Superior temporal gyrus (tissue), 1 donor: ENCODE data around the gene KCNT2.
"Not testable (repeated sequence)": the region's sequence is repeated elsewhere in the genome, so short reads cannot be mapped to it uniquely, and the experiment has no call there.

Source experiments
- DNase-seq: peaks from one replicate; pipeline ENCODE4 v3.0.0-alpha.2; 2016; ENCODE audit errors: extremely low spot score

KCNT2 gene

DNA sequence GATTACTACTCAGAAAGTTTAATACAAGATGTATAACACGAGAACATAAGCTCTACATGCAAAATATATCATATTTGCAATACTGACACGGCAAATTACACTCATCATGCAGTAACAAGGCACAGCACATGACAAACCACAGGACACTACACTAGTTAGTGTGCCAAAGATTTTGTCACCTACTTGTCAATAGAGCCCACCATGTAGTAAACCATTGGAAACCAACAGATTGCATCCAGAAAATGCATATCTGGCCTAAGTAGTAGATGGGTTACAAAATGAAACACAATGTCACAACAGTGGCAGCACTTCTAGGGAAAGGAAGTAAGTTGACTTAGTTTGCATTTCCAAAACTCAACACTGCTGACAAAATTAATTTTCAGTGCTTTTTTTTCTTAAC lies 288.9 kb downstream of the KCNT2 start:
- no peak for DNase-seq

- DNase-seq, result peak; percentile 68
These were observed 290.4 kb downstream of the KCNT2 start for GRCh38 chr1:196317535-196318522.

DNA sequence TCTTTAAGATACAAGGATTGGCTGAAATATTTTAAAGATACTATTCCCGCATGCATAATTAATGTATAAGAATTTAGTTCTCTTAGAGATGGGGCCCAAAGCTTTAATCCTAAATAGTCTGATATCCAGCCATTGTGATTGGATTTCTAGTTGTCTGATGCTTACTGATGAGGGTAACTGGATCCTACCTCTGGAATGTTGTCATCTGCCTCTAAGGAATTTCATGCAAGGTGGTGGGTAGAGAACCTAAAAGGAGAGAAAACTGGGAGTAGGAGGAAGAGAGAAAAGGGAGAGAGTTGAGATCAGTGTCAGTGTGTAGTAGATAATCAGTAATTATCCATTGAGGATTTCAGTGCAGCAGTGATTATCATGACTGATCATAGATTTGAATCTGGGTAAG lies 295.5 kb downstream of the KCNT2 start:
- no peak for DNase-seq

DNA sequence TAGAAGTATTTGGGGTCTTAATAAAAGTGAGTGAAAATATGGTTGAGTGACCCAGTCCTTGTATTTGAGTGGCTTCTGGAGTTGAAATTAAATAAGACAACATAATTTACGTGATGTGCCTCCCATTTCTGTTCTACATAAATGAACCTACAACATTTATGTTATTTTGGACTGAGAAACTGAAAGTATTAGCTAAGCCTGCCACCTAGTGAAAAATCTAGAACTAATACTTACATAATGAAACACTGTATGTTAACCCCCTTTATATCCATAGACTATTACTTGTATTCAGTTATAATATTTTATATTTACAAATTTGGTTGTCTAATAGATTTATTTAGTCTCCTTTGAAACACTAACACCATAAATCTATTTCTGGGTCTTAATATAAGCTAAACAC lies 298.9 kb downstream of the KCNT2 start:
- peak; percentile 69 for DNase-seq

- DNase-seq, result no peak
These were observed 300.1 kb downstream of the KCNT2 start for GRCh38 chr1:196308176-196308575.

DNA sequence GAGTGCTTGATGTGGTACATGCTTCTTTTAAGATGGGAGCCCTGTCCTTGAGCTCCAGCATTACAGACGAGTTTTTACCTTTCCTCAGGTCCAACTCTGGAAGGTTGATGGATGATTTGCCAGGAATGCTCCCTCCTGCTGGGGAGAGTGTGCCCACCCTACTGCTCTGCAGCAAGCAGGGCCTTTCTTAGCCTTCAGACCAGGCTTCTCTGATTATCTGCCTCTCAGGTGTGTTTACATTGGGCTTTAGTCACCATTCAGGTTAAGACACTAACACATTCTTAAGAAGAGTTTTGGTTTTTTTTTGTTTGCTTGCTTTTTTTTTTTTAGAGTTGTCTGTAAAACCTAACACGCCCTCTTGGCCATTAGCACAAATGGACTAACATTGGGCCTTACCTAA lies 301.8 kb downstream of the KCNT2 start:
- DNase-seq, result no peak

GRCh38 chr1:196305216-196305615 lies 303.0 kb downstream of the KCNT2 start:
- DNase-seq, result no peak

DNA sequence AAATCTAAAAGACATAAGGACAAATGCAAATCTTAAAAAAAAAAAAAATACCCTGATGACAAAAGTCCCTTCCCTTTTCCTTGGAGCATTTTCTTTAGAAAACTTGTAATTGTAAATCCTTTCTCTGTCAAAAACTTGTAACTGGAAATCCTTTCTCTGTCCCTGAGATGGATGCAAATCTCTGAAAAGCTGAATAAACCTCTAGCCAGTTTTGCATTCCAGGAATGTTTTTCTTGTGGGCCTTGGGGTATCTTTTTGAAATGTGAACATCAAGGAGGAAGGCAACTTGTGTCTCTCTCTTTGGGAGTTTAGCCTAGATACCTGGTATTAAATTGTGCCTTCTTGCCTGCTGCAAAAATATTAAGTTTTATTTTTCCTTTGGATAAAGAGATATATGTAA lies 305.3 kb downstream of the KCNT2 start:
- no peak for DNase-seq

- DNase-seq, result no peak
These were observed 305.8 kb downstream of the KCNT2 start for GRCh38 chr1:196302420-196302819.

- no peak for DNase-seq
These were observed 312.5 kb downstream of the KCNT2 start for GRCh38 chr1:196295766-196296165.

DNA sequence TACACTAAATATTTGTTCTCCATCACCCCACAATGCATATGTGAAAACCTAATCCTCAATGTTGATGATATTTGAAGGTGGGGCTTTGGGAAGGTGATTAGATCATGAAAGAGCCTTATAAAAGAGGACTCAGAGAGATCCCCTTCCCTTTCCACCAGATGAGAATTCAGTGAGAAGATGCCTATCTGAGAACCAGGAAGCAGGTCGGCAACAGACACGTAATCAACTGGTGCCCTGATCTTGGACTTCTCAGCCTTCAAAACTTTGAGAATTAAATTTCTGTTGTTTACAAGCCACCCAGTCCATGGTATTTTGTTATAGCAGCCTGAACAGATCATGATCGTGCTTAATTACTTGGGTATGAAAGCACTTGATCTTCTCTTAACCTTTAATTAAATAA lies 329.4 kb downstream of the KCNT2 start:
- DNase-seq, result no peak

DNA sequence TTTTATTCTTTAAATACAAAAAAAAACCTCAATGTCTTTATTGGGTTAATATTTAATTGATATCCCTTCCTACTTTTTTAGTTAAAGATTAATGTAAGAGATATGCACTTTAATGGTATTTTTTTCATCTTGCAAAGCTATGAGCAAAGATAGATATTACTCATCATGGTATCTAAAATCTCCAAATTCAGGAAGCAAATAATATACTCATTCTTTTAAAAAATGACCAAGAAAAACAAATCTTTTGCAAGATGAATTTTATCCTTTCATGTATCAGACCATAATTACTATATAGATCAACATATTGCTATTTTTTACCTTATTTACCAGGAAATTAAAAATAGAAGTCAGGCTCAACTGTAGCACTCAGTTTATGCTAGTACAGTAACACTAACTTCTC lies 330.4 kb downstream of the KCNT2 start:
- no peak for DNase-seq

- DNase-seq, result no peak
These were observed 336.9 kb downstream of the KCNT2 start for GRCh38 chr1:196271212-196271947.

- DNase-seq, result not testable (repeated sequence)
These were observed 345.2 kb downstream of the KCNT2 start for GRCh38 chr1:196263086-196263485.

GRCh38 chr1:196260270-196260669 lies 348.0 kb downstream of the KCNT2 start:
- no peak for DNase-seq

GRCh38 chr1:196259316-196259715 lies 348.9 kb downstream of the KCNT2 start:
- no peak for DNase-seq

GRCh38 chr1:196255762-196256161 lies 352.5 kb downstream of the KCNT2 start:
- no peak for DNase-seq

DNA sequence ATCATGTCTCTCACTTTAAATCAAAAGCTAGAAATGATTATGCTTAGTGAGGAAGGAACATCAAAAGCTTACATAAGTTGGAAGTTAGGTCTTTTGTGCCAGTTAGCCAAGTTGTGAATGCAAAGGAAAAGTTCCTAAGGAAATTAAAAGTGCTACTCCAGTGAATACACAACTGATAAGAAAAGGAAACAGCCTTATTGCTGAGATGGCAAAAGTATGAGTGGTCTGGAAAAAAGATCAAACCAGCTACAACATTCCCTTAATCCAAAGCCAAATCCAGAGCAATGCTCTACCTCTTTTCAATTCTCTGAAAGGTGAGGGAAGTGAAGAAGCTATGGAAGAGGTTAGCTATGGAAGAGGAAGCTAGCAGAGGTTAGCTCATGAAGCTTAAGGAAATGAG lies 378.7 kb downstream of the KCNT2 start:
- no peak for DNase-seq

GRCh38 chr1:196214866-196215265 lies 393.4 kb downstream of the KCNT2 start:
- DNase-seq, result no peak

GRCh38 chr1:196209983-196210382 lies 398.3 kb downstream of the KCNT2 start:
- DNase-seq, result no peak

DNA sequence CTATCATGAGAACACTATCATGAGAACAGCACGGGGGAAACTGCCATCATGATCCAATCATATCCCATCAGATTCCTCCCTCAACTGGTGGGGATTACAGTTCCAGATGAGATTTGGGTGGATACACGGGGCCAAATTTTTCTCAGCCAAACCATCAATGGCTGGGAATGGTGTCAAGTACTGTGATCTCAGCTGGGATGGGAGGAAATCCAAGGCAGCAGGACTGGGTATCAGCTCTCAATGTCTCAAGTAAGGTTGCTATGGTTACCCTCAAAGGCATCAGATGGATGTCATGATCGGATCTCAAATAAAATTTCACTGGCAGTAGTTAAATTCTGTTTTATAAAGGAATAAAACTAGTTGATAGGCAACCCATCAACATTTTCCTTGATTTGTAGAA lies 399.0 kb downstream of the KCNT2 start:
- DNase-seq, result no peak

DNA sequence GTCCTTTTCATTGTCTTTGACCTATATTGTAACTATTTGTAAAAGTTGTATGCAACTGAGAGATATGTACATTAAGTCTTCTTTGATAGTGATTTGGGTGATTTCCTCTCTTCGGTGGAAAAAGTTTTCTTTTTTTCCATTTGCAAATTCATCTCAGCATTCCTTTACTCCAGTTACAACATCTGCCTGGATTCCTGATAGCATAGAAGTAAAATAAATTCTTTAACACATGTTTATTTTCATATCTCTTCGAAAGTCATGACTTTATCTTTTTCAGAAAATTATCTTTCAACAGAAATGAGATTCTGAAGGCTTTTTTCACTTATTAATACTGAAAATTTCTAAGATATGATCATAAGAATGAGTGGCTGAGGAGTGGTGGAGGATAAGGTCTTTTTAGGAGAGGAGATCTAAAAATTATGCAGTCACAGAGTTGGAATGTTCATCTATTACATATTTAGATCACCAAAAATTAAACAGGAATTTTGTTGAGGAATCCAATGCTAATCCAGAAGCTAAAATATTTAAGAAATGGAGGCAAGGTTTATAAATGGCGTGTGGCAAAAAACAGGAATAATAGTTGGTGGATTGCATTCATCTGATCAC lies 400.5 kb downstream of the KCNT2 start:
- DNase-seq, result no peak
